AG09309 (cell line): Measurements from ENCODE around the gene ENTPD7.

ENCODE experiments used
- DNase-seq: peaks from one replicate; pipeline ENCODE4 v3.0.0-alpha.2; 2010; ENCODE audit warnings: low read depth
- H3K4me3 ChIP-seq: 2 replicates; pipeline ENCODE4 v1.5.1; 2011; ENCODE audit warnings: mild to moderate bottlenecking, low read depth, low read length, moderate library complexity; ENCODE audit not compliant: control insufficient read depth
- TF ChIP-seq, protein P1 (sequence below): IDR thresholded peaks from 2 replicates; pipeline ENCODE4 v1.5.1; 2011; ENCODE audit warnings: mild to moderate bottlenecking, low read depth, low read length, inconsistent platforms; ENCODE audit not compliant: insufficient read depth, control insufficient read depth; ENCODE audit errors: missing control alignments

Gene ENTPD7, protein sequence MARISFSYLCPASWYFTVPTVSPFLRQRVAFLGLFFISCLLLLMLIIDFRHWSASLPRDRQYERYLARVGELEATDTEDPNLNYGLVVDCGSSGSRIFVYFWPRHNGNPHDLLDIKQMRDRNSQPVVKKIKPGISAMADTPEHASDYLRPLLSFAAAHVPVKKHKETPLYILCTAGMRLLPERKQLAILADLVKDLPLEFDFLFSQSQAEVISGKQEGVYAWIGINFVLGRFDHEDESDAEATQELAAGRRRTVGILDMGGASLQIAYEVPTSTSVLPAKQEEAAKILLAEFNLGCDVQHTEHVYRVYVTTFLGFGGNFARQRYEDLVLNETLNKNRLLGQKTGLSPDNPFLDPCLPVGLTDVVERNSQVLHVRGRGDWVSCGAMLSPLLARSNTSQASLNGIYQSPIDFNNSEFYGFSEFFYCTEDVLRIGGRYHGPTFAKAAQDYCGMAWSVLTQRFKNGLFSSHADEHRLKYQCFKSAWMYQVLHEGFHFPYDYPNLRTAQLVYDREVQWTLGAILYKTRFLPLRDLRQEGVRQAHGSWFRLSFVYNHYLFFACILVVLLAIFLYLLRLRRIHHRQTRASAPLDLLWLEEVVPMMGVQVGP

DNA sequence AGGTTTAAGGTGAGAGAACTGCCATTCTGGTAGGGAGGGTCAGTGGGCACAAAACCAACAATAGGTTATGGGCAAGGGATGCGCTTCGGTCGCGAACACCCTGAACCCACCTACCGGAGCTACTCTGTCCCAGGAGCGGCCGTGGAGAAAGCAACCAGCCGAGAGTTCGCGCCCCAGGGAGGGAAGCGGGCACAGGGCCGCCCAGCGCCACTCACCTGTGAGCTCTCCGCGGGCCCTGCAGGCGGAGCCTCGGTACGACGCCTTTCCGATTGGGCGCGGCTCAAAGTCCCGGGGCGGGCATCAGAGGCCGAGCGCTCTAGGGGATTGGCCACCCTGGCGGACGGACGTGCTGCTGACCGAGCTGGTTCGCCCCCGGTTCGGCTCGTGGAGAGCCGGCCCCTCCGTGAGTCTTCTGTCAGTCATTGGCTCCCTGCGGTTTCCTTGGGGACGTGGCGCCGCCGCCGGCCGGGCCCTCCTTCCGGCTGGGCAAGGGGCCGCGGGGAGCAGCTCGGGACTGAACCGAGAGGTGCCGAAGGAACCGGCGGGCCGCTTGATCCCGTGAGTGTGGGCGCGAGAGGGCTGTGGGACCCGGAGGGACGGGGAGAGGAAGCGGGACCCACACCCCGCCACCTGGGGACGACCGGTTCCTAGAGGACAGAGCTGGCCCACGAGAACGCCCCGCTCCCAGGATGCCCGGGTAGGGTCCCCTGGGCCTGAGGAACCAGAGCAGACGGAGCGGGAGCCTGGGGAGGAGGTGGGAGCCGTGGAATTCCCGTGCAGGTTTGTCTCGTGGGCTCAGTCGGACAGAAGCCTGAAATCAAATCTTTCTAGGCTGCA, at the start of gene ENTPD7:
ENTPD7 (plus strand) TSS at position 479 of the 837 bp plus-strand sequence. CDS start 448 bp downstream, outside the sequence.
- peak; percentile 85 for DNase-seq
- peak within 1 kb of the TSS; percentile 86 for H3K4me3 ChIP-seq
- TF ChIP-seq, protein P1, sequence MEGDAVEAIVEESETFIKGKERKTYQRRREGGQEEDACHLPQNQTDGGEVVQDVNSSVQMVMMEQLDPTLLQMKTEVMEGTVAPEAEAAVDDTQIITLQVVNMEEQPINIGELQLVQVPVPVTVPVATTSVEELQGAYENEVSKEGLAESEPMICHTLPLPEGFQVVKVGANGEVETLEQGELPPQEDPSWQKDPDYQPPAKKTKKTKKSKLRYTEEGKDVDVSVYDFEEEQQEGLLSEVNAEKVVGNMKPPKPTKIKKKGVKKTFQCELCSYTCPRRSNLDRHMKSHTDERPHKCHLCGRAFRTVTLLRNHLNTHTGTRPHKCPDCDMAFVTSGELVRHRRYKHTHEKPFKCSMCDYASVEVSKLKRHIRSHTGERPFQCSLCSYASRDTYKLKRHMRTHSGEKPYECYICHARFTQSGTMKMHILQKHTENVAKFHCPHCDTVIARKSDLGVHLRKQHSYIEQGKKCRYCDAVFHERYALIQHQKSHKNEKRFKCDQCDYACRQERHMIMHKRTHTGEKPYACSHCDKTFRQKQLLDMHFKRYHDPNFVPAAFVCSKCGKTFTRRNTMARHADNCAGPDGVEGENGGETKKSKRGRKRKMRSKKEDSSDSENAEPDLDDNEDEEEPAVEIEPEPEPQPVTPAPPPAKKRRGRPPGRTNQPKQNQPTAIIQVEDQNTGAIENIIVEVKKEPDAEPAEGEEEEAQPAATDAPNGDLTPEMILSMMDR: no peak

DNA sequence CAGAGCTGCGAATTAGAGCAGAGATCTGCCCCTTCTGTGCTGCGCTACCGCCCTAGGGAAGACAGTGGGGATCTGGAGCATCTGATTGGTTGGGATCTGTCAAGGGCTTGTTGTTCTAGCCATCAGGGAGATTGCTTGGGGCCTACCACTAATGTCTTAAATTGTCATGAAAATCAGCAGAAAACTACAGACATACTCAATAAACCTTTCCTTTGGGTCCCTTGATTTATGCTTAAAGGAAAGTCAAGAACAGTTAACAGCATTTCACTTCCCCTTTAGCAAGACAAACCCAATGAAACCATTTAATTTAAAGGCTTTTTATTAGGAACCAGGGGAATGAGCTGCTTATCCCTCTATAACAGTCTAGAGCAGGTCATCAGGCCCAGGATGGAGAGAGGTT, 49.1 kb upstream of the ENTPD7 start:
- no peak overlapping the region for H3K4me3 ChIP-seq
- no peak for DNase-seq
- TF ChIP-seq, protein P1: no peak

DNA sequence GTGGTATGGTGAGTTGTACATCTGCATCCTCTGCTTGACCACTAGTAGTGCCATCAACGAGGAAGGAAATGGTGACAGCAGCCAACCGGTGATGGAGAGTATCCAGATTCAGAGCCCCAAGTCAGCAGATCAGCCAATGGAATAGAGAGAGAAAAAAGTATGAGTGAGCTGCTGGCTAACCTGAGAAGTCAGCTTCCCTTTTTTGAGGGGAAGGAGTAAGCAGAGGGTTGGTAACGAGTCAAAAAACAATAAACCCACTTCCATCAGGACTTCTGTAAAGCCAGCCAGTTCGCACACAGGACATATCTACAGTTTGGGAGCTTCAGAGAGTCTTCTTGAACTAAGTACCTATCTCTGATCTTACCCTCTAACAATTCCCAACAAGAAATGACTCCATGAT, 48.0 kb upstream of the ENTPD7 start:
- DNase-seq: no peak
- TF ChIP-seq, protein P1: no peak
- H3K4me3 ChIP-seq: no peak overlapping the region

DNA sequence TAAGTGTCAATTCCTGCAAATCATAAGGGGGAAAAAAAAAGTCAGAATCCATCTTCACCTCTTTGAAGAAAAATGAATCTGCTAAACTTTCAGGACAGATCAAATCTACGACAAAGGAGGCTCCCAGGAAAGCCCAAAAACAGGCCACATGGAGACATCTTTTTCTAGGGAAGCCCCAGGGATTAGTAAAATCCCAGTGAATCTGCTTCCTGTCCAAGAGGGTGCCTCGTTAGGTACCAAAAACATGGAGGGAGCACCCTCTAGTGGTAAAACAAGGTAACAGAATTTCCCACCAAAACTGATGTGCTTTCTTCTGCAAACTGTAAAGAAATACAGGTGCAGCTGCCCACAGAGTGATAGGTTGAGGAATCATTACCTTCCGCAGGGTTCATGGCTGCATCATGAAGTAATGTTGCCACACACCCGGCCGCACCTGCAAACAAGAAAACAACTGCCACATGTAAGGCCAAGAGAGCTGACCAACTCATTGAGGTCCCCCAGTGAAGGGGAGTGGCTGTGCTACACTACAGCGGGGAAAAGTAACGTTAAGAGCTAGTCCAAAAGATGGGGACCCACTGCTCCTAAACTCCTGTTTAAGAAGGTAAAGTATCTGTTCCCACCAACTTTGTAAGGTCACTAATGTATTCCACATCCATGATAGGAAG, 47.0 kb upstream of the ENTPD7 start:
- TF ChIP-seq, protein P1: peak; percentile 78
- peak; percentile 23 for DNase-seq
- no peak overlapping the region for H3K4me3 ChIP-seq

DNA sequence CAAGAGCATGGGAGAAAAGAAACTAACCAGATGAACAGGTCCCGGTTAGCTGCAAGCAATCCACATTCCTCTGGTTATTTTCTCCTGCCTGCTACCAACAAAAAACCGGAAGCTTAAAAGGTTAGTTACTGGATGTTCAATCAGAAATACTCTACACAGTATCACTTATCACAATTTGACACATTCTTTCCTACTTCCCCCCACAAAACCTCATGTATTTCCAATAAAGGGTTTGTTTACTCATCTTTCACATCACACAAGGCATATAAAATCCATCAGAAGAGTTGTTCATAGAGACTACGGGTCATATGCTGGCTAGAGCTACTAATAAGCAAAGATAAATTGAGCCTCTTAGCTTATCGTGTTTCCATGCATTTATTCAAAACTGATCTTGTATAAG, 43.9 kb upstream of the ENTPD7 start:
- TF ChIP-seq, protein P1: no peak
- no peak for DNase-seq

DNA sequence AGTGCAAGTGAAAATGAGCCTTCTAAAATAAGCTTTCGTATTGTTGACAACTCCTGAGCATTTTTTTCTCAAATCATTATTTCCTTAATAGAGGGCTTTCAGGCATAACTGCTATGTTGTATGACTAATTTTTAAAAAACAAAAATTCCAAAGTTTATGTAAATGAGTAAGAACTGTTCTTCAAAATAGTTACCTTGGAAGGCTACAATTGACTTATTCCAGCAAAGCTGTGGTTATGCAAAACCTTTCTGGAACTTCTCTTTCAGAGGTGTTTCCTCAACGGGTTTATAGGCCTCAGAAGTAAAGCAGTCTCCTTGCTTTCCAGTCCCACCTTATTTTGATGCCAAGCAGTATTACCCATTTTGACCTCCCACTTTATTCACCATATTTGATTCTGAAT, 41.6 kb upstream of the ENTPD7 start:
- TF ChIP-seq, protein P1: no peak
- DNase-seq: no peak
- H3K4me3 ChIP-seq: no peak overlapping the region; the same call in 1 of the 2 replicates

More for the DNA sequence above, 43.9 kb upstream of the ENTPD7 start:
- H3K4me3 ChIP-seq: no peak overlapping the region
